T-helper 1 cell treated with Interleukin-12 subunit alpha and Interleukin-12 subunit beta and Interleukin-4 antibody, amounts not matched to agents 30 μg/mL and 1 μg/mL, for 36 hours (primary cell): ENCODE results near the gene RPL15.
A peak's percentile ranks its signal among the peaks of the same experiment; 100 is the strongest.

Experiments
- H3K27ac Mint-ChIP-seq: one replicate; pipeline ENCODE4 v1.8.0; 2021; ENCODE audit warnings: mild to moderate bottlenecking, mixed read lengths
- H3K27me3 Mint-ChIP-seq: one replicate; pipeline ENCODE4 v1.8.0; 2021; ENCODE audit warnings: low read depth, mixed read lengths
- H3K36me3 Mint-ChIP-seq: one replicate; pipeline ENCODE4 v1.8.0; 2021; ENCODE audit warnings: low read depth, mixed read lengths
- H3K4me1 Mint-ChIP-seq: one replicate; pipeline ENCODE4 v1.8.0; 2021; ENCODE audit warnings: low read depth, mixed read lengths
- H3K4me3 Mint-ChIP-seq: one replicate; pipeline ENCODE4 v1.8.0; 2021; ENCODE audit warnings: mild to moderate bottlenecking, moderate library complexity, mixed read lengths
- H3K9me3 Mint-ChIP-seq: one replicate; pipeline ENCODE4 v1.8.0; 2021; ENCODE audit warnings: mixed read lengths

RPL15 gene

GRCh38 chr3:23931597-23931996 lies 14.7 kb downstream of the RPL15 start:
- no peak overlapping the region for H3K27ac Mint-ChIP-seq
- no peaks in the 10 kb centered on the region for H3K36me3 Mint-ChIP-seq
- peaks cover 12% of the 10 kb centered on the region for H3K27me3 Mint-ChIP-seq
- H3K9me3 Mint-ChIP-seq = no peaks in the 10 kb centered on the region
- H3K4me3 Mint-ChIP-seq = no peak overlapping the region
- H3K4me1 Mint-ChIP-seq = peaks cover 1% of the 10 kb centered on the region

- no peak overlapping the region for H3K27ac Mint-ChIP-seq
- H3K27me3 Mint-ChIP-seq = peaks cover 20% of the 10 kb centered on the region
- H3K9me3 Mint-ChIP-seq = no peaks in the 10 kb centered on the region
- H3K4me1 Mint-ChIP-seq = peaks cover 1% of the 10 kb centered on the region
- H3K36me3 Mint-ChIP-seq = no peaks in the 10 kb centered on the region
- no peak overlapping the region for H3K4me3 Mint-ChIP-seq
Measured at GRCh38 chr3:23932571-23932970, 15.6 kb downstream of the RPL15 start.

DNA sequence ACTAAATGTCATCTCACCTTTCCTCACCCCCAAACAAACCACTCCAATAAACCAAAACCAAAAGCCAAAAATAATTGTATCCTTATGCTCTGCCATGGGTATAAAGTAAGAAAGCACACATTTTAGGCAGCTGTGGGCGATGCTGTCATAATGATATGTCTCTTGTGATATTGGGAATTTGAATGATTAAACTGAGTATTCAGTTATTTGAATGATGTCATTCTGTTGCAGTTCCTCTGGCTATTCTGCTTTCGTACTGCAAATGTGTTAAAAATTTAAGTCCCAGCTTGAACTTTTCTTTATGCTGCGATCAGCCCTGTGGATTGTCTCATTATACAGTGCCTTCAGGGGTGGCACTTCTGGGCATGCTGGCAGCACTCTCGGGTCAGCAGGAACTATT lies 17.3 kb downstream of the RPL15 start:
- H3K36me3 Mint-ChIP-seq = no peaks in the 10 kb centered on the region
- H3K27ac Mint-ChIP-seq = no peak overlapping the region
- no peaks in the 10 kb centered on the region for H3K4me1 Mint-ChIP-seq
- H3K9me3 Mint-ChIP-seq = no peaks in the 10 kb centered on the region
- peaks cover 24% of the 10 kb centered on the region for H3K27me3 Mint-ChIP-seq
- H3K4me3 Mint-ChIP-seq = no peak overlapping the region

GRCh38 chr3:23937296-23937695 lies 20.4 kb downstream of the RPL15 start:
- Mint-ChIP-seq H3K36me3 (no peaks in the 10 kb centered on the region), H3K9me3 (no peaks in the 10 kb centered on the region), H3K27ac (no peak overlapping the region), H3K4me3 (no peak overlapping the region), H3K4me1 (no peaks in the 10 kb centered on the region), H3K27me3 (peaks cover 22% of the 10 kb centered on the region)

- H3K4me1 Mint-ChIP-seq = no peaks in the 10 kb centered on the region
- H3K36me3 Mint-ChIP-seq = no peaks in the 10 kb centered on the region
- H3K27ac Mint-ChIP-seq = no peak overlapping the region
- no peaks in the 10 kb centered on the region for H3K9me3 Mint-ChIP-seq
- no peak overlapping the region for H3K4me3 Mint-ChIP-seq
- peaks cover 36% of the 10 kb centered on the region for H3K27me3 Mint-ChIP-seq
Measured at GRCh38 chr3:23938688-23939087, 21.8 kb downstream of the RPL15 start.

DNA sequence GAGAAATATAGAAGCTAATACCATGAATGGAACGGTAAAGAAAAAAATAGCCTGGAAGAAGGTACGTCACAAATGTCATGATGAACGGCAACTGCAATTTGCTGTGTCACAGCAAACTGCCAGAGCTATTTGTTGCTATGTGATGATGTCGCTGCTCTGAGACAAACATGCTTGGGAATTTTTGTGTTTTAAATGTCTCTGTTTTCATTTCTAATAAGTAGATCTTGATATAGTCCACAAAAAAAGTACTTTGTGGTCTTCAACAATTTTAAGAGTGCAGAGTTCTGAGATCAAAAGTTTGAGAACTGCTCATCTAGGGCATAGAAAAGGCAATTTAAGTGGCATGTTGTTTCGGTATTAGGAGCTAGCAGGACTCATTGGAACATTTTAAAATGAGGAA lies 23.8 kb downstream of the RPL15 start:
- peaks cover 44% of the 10 kb centered on the region for H3K27me3 Mint-ChIP-seq

GRCh38 chr3:23941440-23941839 lies 24.5 kb downstream of the RPL15 start:
- Mint-ChIP-seq H3K9me3 (no peaks in the 10 kb centered on the region), H3K4me3 (no peak overlapping the region), H3K36me3 (no peaks in the 10 kb centered on the region), H3K27ac (no peak overlapping the region), H3K4me1 (peaks cover 5% of the 10 kb centered on the region), H3K27me3 (peaks cover 44% of the 10 kb centered on the region)

More for the DNA sequence above, 23.8 kb downstream of the RPL15 start:
- Mint-ChIP-seq H3K4me1 (peaks cover 5% of the 10 kb centered on the region), H3K4me3 (no peak overlapping the region), H3K36me3 (no peaks in the 10 kb centered on the region), H3K27ac (no peak overlapping the region), H3K9me3 (no peaks in the 10 kb centered on the region)

DNA sequence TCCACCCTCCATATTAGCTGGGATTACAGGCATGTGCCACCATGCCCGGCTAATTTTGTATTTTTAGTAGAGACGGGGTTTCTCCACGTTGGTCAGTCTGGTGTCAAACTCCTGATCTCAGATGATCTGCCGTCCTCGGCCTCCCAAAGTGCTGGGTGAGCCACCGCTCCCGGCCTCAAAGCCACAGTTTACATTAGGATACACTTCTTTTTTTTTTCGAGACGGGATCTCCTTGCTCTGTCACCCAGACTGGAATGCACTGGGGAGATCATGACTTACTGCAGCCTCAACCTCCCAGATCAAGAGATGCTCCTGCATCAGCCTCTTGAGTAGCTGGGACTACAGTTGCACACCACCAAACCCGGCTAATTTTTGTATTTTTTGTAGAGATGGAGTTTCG lies 25.6 kb downstream of the RPL15 start:
- Mint-ChIP-seq H3K27ac (no peak overlapping the region), H3K36me3 (peaks cover 3% of the 10 kb centered on the region), H3K4me1 (peaks cover 8% of the 10 kb centered on the region), H3K9me3 (no peaks in the 10 kb centered on the region), H3K4me3 (no peak overlapping the region), H3K27me3 (peaks cover 40% of the 10 kb centered on the region)

- H3K4me1 Mint-ChIP-seq = peaks cover 8% of the 10 kb centered on the region
- no peaks in the 10 kb centered on the region for H3K9me3 Mint-ChIP-seq
- peaks cover 41% of the 10 kb centered on the region for H3K27me3 Mint-ChIP-seq
- H3K27ac Mint-ChIP-seq = peak overlapping the region; percentile 62
- peaks cover 6% of the 10 kb centered on the region for H3K36me3 Mint-ChIP-seq
- H3K4me3 Mint-ChIP-seq = peak overlapping the region; percentile 84
Measured at GRCh38 chr3:23944007-23944783, 27.3 kb downstream of the RPL15 start.

DNA sequence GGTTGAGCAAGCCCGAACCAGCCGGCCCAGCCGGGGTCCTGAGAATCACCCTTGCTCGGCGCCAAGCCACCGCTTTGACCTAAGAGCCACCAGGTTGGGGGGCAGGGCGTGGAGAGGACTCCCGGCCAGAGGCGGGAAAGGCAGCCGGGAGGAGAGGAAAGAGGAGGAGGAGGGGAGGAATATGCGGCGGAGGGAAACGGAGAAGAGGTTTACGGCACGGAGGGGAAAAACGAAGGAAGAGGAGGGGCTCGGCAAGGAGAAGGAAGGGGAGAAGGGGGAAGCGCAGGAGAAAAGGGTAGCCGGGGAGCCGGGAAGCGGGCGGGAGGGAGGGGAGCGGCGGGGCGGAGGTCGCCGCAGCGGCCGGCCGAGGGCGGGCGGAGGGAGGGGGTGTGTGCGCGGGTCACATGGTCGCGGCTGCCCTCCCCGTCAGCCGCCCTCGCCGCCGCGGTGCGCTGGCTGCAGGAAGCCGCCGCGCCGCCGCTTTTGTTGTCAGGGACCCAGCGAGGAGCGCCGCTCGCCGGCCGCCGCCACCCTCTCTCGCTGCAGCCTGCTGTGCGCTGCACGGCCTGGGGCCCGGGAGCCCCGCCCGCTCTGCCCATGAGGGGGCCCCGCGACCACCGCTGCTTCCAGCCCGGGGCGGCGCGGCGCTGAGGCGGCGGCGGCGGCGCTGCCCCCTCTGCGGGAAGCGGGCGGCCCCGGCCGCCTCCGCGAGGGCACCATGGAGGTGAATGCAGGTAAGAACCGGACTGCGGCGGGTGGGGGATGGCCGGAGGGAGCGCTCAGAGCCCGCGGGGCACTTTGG lies 28.1 kb downstream of the RPL15 start, which contains the start of gene NR1D2:
Gene NR1D2, plus strand, starts transcription at position 426 of the 802 bp plus-strand sequence. Its CDS starts 293 bp downstream, at position 719.
- H3K27me3 Mint-ChIP-seq = peaks cover 36% of the 10 kb centered on the region
- H3K27ac Mint-ChIP-seq = peak within 1 kb of the TSS; percentile 62
- H3K4me3 Mint-ChIP-seq = peak within 1 kb of the TSS; percentile 84
- peaks cover 16% of the 10 kb centered on the region for H3K4me1 Mint-ChIP-seq
- H3K9me3 Mint-ChIP-seq = no peaks in the 10 kb centered on the region
- H3K36me3 Mint-ChIP-seq = peaks cover 6% of the 10 kb centered on the region

DNA sequence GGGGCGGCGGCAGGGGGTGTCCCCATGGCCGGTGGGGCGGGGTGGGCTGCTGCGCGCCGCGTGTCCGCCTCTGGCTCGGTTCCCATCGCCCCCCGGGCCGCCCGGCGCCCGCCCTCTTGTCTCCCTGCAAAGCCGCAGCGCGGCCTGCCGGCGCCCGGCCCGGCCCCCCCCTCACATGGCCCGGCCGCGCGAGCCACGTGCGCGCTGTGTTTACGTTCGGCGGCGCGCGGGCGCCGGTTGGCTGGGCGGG lies 28.7 kb downstream of the RPL15 start:
- H3K9me3 Mint-ChIP-seq = no peaks in the 10 kb centered on the region
- H3K4me3 Mint-ChIP-seq = no peak overlapping the region
- peaks cover 21% of the 10 kb centered on the region for H3K4me1 Mint-ChIP-seq
- peaks cover 36% of the 10 kb centered on the region for H3K27me3 Mint-ChIP-seq
- no peak overlapping the region for H3K27ac Mint-ChIP-seq
- peaks cover 6% of the 10 kb centered on the region for H3K36me3 Mint-ChIP-seq

DNA sequence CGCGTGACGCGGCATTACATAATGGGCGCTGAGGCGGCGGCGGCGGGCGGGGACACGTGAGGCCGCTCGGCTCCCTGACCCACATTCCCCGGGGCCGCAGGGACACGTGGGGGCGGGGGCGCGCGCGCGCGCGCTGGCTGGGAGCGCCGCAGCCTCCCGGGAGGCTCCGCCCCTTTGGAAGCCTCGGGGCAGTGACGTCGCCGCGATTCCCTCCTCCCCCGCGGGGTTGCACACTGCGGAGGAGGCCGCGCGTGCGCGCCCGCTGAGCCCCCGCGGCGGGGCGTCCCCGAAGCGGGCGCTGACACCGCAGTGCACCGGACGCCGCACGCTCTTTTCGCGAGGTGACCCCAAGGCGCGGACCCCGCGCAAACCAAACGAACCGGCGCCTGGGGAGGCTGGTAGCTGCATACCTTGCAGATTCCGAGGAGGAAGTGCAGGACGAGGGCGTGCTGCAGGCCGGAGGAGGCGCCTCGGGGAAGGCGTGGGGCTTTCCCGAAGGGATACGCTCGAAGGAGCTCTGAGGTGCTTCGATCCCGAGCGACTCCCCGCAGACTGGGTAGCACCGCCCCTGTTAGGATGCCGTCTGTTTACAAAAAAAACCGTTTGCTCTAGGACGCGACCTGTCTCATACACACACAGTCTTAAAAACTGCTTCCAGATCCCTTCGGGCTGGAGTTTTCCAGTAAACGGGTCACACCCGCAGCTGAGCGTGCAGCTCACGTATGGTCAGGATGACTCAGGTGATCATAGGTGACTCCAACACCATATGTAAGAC lies 29.2 kb downstream of the RPL15 start:
- Mint-ChIP-seq H3K4me3 (peak overlapping the region; percentile 80), H3K4me1 (peaks cover 22% of the 10 kb centered on the region), H3K36me3 (peaks cover 6% of the 10 kb centered on the region), H3K27me3 (peaks cover 36% of the 10 kb centered on the region), H3K27ac (peak overlapping the region; percentile 79), H3K9me3 (no peaks in the 10 kb centered on the region)

DNA sequence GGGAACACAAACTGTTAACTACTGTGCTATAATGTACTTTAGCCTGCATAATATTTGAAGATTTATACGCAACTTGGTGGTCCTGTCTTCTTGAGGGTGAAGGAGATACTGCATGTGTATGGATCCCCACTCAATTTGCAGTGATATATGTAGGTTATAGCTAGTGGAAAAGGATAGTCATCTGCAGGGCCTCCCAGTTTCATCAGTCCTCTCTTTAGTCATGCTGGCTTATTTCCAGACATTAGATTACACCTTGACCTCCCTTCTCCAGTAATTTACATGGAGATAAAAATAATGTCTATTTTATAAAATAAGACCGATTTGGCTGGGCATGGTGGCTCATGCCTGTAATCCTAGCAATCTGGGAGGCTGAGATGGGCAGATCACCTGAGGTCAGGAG lies 31.8 kb downstream of the RPL15 start:
- H3K27ac Mint-ChIP-seq = no peak overlapping the region
- H3K9me3 Mint-ChIP-seq = no peaks in the 10 kb centered on the region
- H3K4me3 Mint-ChIP-seq = no peak overlapping the region
- peaks cover 18% of the 10 kb centered on the region for H3K27me3 Mint-ChIP-seq
- H3K4me1 Mint-ChIP-seq = peaks cover 32% of the 10 kb centered on the region
- H3K36me3 Mint-ChIP-seq = peaks cover 6% of the 10 kb centered on the region

DNA sequence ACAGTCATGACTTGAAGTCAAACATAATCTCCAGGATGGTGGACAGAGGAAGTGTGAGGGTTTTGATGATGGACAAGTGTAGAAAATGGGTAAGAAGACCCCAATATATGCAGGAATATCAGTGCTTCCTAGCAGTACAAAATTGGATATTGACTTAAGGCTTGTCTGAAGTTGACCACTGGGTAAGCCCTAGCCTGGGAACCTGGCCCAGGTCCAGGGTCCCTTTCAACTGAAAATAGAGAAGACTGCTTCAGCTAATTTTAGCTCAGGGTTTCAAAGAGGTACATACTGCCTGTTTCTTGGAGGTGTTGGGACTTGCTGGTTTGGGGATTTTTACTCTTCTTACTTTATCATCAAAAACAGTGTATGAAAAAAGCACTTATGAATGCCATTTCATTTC lies 32.9 kb downstream of the RPL15 start:
- Mint-ChIP-seq H3K36me3 (peaks cover 6% of the 10 kb centered on the region), H3K4me3 (peak overlapping the region; percentile 58), H3K27ac (peak overlapping the region; percentile 79), H3K27me3 (peaks cover 8% of the 10 kb centered on the region), H3K9me3 (no peaks in the 10 kb centered on the region), H3K4me1 (peaks cover 27% of the 10 kb centered on the region)
